ENCODE measurements around the gene BABAM2.

- no peak for TF ChIP-seq TRIM25 (IDR thresholded peaks at IDR 0.05; ENCODE audit: borderline replicate concordance)
- TF ChIP-seq MAFK (IDR thresholded peaks at IDR 0.05; ENCODE audit: low read length) = no peak
- no peak for TF ChIP-seq ZFPM2 (CRISPR knock-in tag; IDR thresholded peaks at IDR 0.05)
- no peak for TF ChIP-seq FOXP1 (CRISPR knock-in tag; IDR thresholded peaks at IDR 0.05)
- TF ChIP-seq CHD2 (IDR thresholded peaks at IDR 0.05; ENCODE audit: low read depth, low read length) = no peak
- no peak for TF ChIP-seq ZNF121 (CRISPR knock-in tag; conservative IDR thresholded peaks at IDR 0.05)
- TF ChIP-seq CTCF (IDR thresholded peaks at IDR 0.05 in 2 of 3, conservative IDR thresholded peaks at IDR 0.05 in 1 of 3; ENCODE audit: insufficient read depth in 2 of 3, low read depth in 1 of 3, low read length in 3 of 3) = no peak
- TF ChIP-seq ZFX (CRISPR knock-in tag; IDR thresholded peaks at IDR 0.05) = no peak
- TF ChIP-seq SAFB2 (IDR thresholded peaks at IDR 0.05; ENCODE audit: borderline replicate concordance, low read depth, low read length, severe bottlenecking) = no peak
Measured at GRCh38 chr2:27884601-27885000, 5.9 kb upstream of the BABAM2 start.
